ENCODE measurements around the gene SNIP1.

DNA sequence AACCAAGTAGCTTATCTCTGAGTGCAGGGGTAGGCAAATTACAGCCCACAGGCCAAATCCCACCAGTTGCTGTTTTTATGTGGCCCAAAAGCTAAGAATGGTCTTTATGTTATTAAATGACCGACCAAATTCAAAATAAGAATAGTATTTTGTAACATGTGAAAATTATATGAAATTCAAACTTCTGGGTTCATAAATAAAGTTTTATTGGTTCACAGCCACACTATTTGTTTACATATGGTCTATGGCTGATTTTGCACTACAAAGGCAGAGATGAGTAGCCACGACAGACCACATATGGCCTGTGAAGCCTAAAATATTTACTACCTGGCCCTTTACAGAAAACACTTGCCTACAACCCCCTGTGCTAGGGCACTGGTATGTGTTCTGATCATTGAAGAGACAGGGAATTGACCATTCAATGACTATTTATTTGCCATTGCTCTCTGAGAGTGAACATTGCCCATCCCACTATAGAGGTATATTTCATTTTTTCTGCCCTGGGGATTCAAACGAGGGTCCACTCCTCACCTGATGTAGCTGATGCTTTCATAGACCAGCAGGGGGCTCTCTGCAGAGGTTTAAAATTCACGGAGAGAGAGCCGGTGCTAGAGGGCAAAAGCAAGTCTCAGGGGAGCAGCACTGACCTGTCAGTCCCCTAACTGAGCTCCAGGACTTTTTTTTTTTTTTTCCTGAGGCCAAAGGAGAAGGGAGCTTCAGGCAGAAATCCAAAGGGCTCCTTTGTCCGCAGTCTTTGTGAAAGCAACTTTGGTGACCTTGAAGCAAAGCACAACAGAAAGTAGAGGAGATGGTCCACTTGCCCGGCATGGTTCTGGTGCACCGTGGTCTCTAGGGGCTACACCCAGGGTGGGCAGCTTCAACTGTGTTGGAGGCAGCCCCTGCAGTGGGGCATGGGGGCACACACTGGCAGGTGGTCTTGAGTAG is 48.9 kb upstream of the SNIP1 start:
- TF ChIP-seq CTCF (IDR thresholded peaks at IDR 0.05) (peak in 1 of 3 donors; percentile 22), POLR2A (IDR thresholded peaks at IDR 0.05) (no peak), EP300 (IDR thresholded peaks at IDR 0.05) (no peak)

Data from ovary (tissue), 3 donors.